Measurements from ENCODE around the gene ARMC3.

DNA sequence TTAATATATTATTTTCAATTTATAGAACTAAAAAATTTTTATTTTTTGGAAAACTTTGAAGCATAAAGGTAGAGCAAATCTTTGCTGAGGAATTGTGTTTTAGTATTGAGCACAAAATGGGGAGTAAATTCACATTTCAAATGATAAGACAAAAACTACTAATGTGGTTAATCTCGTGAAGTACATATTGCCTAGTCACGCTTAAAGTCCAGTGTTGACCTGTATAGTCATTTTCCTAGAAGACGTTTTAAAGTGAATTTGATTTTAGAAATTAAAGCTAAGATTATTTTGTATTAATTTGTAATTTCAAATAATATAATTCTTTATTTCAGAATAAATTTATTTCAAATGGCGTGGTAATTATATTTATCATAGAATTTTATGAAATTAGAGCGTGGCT, 110.3 kb downstream of the ARMC3 start:
- TF ChIP-seq, protein P1, sequence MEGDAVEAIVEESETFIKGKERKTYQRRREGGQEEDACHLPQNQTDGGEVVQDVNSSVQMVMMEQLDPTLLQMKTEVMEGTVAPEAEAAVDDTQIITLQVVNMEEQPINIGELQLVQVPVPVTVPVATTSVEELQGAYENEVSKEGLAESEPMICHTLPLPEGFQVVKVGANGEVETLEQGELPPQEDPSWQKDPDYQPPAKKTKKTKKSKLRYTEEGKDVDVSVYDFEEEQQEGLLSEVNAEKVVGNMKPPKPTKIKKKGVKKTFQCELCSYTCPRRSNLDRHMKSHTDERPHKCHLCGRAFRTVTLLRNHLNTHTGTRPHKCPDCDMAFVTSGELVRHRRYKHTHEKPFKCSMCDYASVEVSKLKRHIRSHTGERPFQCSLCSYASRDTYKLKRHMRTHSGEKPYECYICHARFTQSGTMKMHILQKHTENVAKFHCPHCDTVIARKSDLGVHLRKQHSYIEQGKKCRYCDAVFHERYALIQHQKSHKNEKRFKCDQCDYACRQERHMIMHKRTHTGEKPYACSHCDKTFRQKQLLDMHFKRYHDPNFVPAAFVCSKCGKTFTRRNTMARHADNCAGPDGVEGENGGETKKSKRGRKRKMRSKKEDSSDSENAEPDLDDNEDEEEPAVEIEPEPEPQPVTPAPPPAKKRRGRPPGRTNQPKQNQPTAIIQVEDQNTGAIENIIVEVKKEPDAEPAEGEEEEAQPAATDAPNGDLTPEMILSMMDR (IDR thresholded peaks at IDR 0.05; ENCODE audit: insufficient read depth, low read length), result no peak
- TF ChIP-seq, protein P2, sequence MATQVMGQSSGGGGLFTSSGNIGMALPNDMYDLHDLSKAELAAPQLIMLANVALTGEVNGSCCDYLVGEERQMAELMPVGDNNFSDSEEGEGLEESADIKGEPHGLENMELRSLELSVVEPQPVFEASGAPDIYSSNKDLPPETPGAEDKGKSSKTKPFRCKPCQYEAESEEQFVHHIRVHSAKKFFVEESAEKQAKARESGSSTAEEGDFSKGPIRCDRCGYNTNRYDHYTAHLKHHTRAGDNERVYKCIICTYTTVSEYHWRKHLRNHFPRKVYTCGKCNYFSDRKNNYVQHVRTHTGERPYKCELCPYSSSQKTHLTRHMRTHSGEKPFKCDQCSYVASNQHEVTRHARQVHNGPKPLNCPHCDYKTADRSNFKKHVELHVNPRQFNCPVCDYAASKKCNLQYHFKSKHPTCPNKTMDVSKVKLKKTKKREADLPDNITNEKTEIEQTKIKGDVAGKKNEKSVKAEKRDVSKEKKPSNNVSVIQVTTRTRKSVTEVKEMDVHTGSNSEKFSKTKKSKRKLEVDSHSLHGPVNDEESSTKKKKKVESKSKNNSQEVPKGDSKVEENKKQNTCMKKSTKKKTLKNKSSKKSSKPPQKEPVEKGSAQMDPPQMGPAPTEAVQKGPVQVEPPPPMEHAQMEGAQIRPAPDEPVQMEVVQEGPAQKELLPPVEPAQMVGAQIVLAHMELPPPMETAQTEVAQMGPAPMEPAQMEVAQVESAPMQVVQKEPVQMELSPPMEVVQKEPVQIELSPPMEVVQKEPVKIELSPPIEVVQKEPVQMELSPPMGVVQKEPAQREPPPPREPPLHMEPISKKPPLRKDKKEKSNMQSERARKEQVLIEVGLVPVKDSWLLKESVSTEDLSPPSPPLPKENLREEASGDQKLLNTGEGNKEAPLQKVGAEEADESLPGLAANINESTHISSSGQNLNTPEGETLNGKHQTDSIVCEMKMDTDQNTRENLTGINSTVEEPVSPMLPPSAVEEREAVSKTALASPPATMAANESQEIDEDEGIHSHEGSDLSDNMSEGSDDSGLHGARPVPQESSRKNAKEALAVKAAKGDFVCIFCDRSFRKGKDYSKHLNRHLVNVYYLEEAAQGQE (IDR thresholded peaks at IDR 0.05; ENCODE audit: insufficient replicate concordance, low read depth), result no peak
- TF ChIP-seq POLR2AphosphoS5 (IDR thresholded peaks at IDR 0.05; ENCODE audit: low read depth), result no peak

Data from HL-60 (cell line).